SK-N-SH (cell line): ENCODE data around the gene FGD2. TPM values are rescaled to one million over a fixed set of nuclear protein-coding genes. Genes with fewer than 3 reads are reported as not detected.

Source experiments
- CTCF ChIA-PET: fragments of 300-600, 350-600 bp; formaldehyde crosslinking; extraction: SDS; loops from one replicate; lab custom pipeline; 2021; lab: Yijun Ruan, JAX
- POLR2A ChIA-PET: fragments of 350-600 bp; sonication (Branson Sonifier 250); formaldehyde crosslinking; extraction: SDS; loops from one replicate; lab custom pipeline; 2020; ENCODE audit warnings: antibody characterized with exemption, inconsistent platforms; lab: Yijun Ruan, JAX
- DNase-seq: peaks from one replicate; pipeline ENCODE4 v3.0.0; 2012
- H2AFZ ChIP-seq: fragments of 200-600 bp; sonication (generic); 2 replicates; pipeline ENCODE4 v1.8.1; 2016; ENCODE audit warnings: antibody characterized with exemption, mild to moderate bottlenecking, low read depth
- H3F3A ChIP-seq: fragments of 200-600 bp; sonication (generic); replicated peaks from 2 replicates; pipeline ENCODE3; 2016; ENCODE audit warnings: antibody characterized with exemption, mild to moderate bottlenecking; ENCODE audit not compliant: insufficient read depth
- H3K27ac ChIP-seq, 2 experiments: fragments of 200-500 bp in 1 of 2; fragments of 200-600 bp in 1 of 2; sonication (Bioruptor generic) in 1 of 2; sonication (generic), shearing (Covaris generic) in 1 of 2; 2 replicates each; pipeline versions ENCODE4 v1.5.1 to v1.6.1; 2014 to 2016; ENCODE audit warnings: low read depth in 2 of 2, inconsistent platforms in 1 of 2, low read length in 1 of 2, mild to moderate bottlenecking in 1 of 2, mixed read lengths in 1 of 2
- H3K27me3 ChIP-seq: fragments of 200-600 bp; sonication (generic), shearing (Covaris generic); 2 replicates; pipeline ENCODE4 v1.6.1; 2016; ENCODE audit warnings: mixed run types; ENCODE audit not compliant: insufficient read depth
- H3K36me3 ChIP-seq, 2 experiments: fragments of 200-500 bp in 1 of 2; fragments of 200-600 bp in 1 of 2; sonication (Bioruptor generic) in 1 of 2; sonication (generic) in 1 of 2; replicated peaks in 1 of 2; 2 replicates each; pipeline versions ENCODE3 to v1.5.1; 2014 to 2016; ENCODE audit warnings: low read length in 1 of 2, mild to moderate bottlenecking in 1 of 2; ENCODE audit not compliant: insufficient read depth in 2 of 2, control insufficient read depth in 1 of 2
- H3K4me1 ChIP-seq, 2 experiments: fragments of 200-500 bp in 1 of 2; fragments of 200-600 bp in 1 of 2; sonication (Bioruptor generic) in 1 of 2; sonication (generic), shearing (Covaris generic) in 1 of 2; 2 replicates each; pipeline versions ENCODE4 v1.5.1 to v1.6.1; 2014 to 2016; ENCODE audit warnings: low read depth in 1 of 2, low read length in 1 of 2, mixed run types in 1 of 2; ENCODE audit not compliant: insufficient read depth in 2 of 2, control insufficient read depth in 1 of 2
- H3K4me2 ChIP-seq: fragments of 200-600 bp; sonication (generic), shearing (Covaris generic); 2 replicates; pipeline ENCODE4 v1.6.1; 2017; ENCODE audit warnings: mixed run types
- H3K4me3 ChIP-seq, 2 experiments: fragments of 200-500 bp in 1 of 2; fragments of 200-600 bp in 1 of 2; sonication (Bioruptor generic) in 1 of 2; sonication (generic), shearing (Covaris generic) in 1 of 2; 2 replicates each; pipeline versions ENCODE4 v1.5.1 to v1.8.1; 2014 to 2016; ENCODE audit warnings: low read depth in 2 of 2, inconsistent platforms in 1 of 2, low read length in 1 of 2, mild to moderate bottlenecking in 1 of 2, mixed read lengths in 1 of 2, moderate library complexity in 1 of 2
- H3K79me2 ChIP-seq: fragments of 200-600 bp; sonication (generic); 2 replicates; pipeline ENCODE4 v1.8.1; 2017; ENCODE audit warnings: mild to moderate bottlenecking; ENCODE audit not compliant: insufficient read depth
- H3K9ac ChIP-seq: fragments of 200-600 bp; sonication (generic); 2 replicates; pipeline ENCODE4 v1.6.1; 2017; ENCODE audit warnings: mixed run types
- H3K9me2 ChIP-seq: fragments of 200-600 bp; sonication (generic); 2 replicates; pipeline ENCODE4 v1.6.1; 2017; ENCODE audit warnings: mixed run types
- H3K9me3 ChIP-seq: fragments of 200-600 bp; sonication (generic); 2 replicates; pipeline ENCODE4 v1.6.1; 2017; ENCODE audit warnings: mixed run types, mild to moderate bottlenecking, moderate library complexity
- H4K20me1 ChIP-seq: fragments of 200-600 bp; sonication (generic); 2 replicates; pipeline ENCODE4 v1.6.1; 2017; ENCODE audit warnings: mild to moderate bottlenecking, mixed run types; ENCODE audit not compliant: insufficient read depth
- RCOR1 ChIP-seq: fragments of 150-350 bp; IDR thresholded peaks from 2 replicates; pipeline ENCODE4 v1.6.1; 2017; ENCODE audit warnings: antibody characterized with exemption, low read length
- REST ChIP-seq: IDR thresholded peaks from 2 replicates; pipeline ENCODE4 v1.6.1; 2012; ENCODE audit warnings: mild to moderate bottlenecking, low read depth, low read length, moderate library complexity
- WGBS: methylation state at CpG from one replicate; pipeline ENCODE4 v1.1.6; 2017; ENCODE audit warnings: low lambda C conversion rate; 5-methylcytosine and 5-hydroxymethylcytosine counted together
- polyA plus RNA-seq, 3 experiments: library from polyadenylated mRNA; depleted of rRNA; stranded (reverse); fragments of >200 nt; gene quantifications; 2 replicates each; pipeline ENCODE4 v1.2.3, GENCODE V29; 2012

The FGD2 gene
- polyA plus RNA-seq, 1 of the 3 experiments (the other 2 are of a cell fraction): not detected

- Histone ChIP-seq H2AFZ (no peak overlapping the region), H3K36me3 (no peaks in the 10 kb centered on the region), H3K27ac (no peak overlapping the region), H3K27me3 (no peaks in the 10 kb centered on the region; the same call in 1 of the 2 replicates), H3K79me2 (no peaks in the 10 kb centered on the region), H3K4me1 (peaks cover 0 to 10% of the 10 kb centered on the region in 2 experiments; a peak in 1 of 4 replicates), H3K9me2 (no peaks in the 10 kb centered on the region)
- POLR2A ChIA-PET: no interaction called here
- 89% methylated on average over 11 of the region's 15 CpGs for WGBS
- no peak for TF ChIP-seq REST
- TF ChIP-seq, all 33 proteins: peak for 0
- Histone ChIP-seq H3K4me2 (no peak overlapping the region), H4K20me1 (no peaks in the 10 kb centered on the region), H3K4me3 (no peak overlapping the region), H3K9ac (no peak overlapping the region), H3F3A (no peaks in the 10 kb centered on the region), H3K9me3 (no peaks in the 10 kb centered on the region)
- CTCF ChIA-PET: interaction anchor here (2.1 kb wide), 1 partner anchor 19 kb away, joined by 7 read pairs; no protein-coding TSS in a partner anchor
- peak; percentile 46 for DNase-seq
Measured at GRCh38 chr6:36999061-36999750, 6.2 kb upstream of the FGD2 start.

GRCh38 chr6:36999751-37000125 is 5.7 kb upstream of the FGD2 start:
- TF ChIP-seq RCOR1: no peak
- no peak overlapping the region for H3K4me3 ChIP-seq
- no peaks in the 10 kb centered on the region for H3K9me3 ChIP-seq
- H2AFZ ChIP-seq: no peak overlapping the region
- H3K36me3 ChIP-seq: no peaks in the 10 kb centered on the region
- CTCF ChIA-PET: interaction anchor here (2.1 kb wide), 1 partner anchor 18 kb away, joined by 7 read pairs; no protein-coding TSS in a partner anchor
- POLR2A ChIA-PET: no interaction called here
- H3F3A ChIP-seq: no peaks in the 10 kb centered on the region
- no peaks in the 10 kb centered on the region for H3K79me2 ChIP-seq
- DNase-seq: no peak
- WGBS: 75% methylated on average over 4 of the region's 4 CpGs
- H3K27me3 ChIP-seq: no peaks in the 10 kb centered on the region; the same call in 1 of the 2 replicates
- H3K4me1 ChIP-seq: peaks cover 0 to 10% of the 10 kb centered on the region in 2 experiments; a peak in 1 of 4 replicates
- no peak overlapping the region for H3K27ac ChIP-seq
- no peaks in the 10 kb centered on the region for H3K9me2 ChIP-seq
- no peak overlapping the region for H3K9ac ChIP-seq
- H3K4me2 ChIP-seq: no peak overlapping the region
- H4K20me1 ChIP-seq: no peaks in the 10 kb centered on the region
